ENCODE data around the gene BTBD1.

Gene BTBD1

GRCh38 chr15:82985688-82986441 lies 81.2 kb downstream of the BTBD1 start, which contains the start of gene RAMAC:
RAMAC (plus strand) TSS chr15:82986210; CDS start chr15:82989019, 2,809 bp downstream.
- peak; percentile 28 to 84 for DNase-seq

GRCh38 chr15:82980981-82981380 lies 86.1 kb downstream of the BTBD1 start:
- no peak for DNase-seq

- no peak for DNase-seq
These were observed 87.3 kb downstream of the BTBD1 start for GRCh38 chr15:82979726-82980125.

DNA sequence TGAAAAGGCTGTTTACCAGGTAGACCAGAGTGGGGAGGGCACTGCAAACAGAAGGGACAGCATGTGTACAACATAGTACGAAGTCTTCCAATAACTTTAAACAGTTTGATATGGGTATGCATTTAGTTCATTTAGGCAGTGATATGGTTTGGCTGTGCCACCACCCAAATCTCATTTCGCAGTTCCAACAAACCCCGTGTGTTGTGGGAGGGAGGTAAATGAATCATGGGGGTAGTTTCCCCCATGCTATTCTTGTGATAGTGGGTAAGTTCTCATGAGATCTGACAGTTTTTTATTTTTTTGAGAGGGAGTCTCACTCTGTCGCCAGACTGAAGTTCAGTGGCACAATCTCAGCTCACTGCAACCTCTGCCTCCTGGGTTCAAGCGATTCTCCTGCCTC lies 88.6 kb downstream of the BTBD1 start:
- DNase-seq, result no peak

DNA sequence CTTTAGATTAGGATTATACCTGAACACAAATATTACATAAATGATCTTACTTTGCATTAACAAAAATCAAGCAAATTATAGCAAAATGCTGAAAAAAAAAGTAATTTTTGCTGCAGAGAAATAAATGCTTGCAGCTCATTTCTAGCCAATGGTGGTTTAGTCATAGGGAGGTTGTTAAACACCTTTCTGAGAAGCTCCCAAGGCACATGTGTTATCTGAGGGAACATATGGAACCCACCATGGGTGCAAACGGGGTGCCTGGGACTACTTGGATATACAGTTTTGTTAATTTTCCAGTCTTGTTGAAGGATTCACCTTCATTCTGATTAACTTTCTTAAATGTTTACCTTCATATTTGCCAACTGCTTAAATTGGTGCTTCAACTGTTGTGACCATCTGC lies 90.0 kb downstream of the BTBD1 start:
- DNase-seq, result no peak

GRCh38 chr15:82972990-82973389 lies 94.1 kb downstream of the BTBD1 start:
- DNase-seq, result no peak

DNA sequence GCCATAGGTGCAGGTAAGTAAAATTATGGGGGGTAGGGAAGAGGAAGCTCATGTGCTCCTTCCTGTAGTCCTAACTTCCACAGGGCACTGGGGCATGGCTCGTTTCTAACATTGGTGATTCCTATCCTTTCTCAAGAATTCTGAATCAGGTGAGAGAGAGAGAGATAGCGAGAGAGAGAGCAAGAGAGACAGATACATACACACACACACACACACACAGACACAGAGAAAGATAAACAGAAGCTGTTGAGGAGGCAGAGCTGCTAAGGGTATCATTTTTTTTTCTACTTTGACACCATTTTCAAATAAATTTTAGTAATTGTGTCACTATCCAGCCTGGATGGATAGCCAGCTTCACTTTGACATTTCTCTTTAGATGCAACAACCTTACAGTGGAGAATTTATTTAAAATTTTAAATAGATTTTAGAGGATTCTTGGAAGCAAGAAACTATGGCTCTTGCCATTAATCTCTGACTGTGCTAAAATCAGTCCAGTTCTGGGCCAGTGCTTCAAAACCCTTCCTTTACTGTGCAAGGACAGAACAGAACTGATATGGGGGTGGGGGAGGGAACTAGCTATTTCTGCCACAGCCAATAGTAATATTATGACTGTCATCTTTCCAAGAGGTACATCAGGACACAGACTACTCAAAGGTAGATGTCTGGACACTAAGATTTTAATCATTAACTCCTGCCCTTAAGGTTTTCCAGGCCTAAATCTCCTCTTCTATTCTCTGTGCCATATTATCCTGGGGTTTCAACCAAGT lies 95.7 kb downstream of the BTBD1 start:
- DNase-seq, result no peak

GRCh38 chr15:82970696-82971095 lies 96.4 kb downstream of the BTBD1 start:
- no peak for DNase-seq

- DNase-seq, result no peak
These were observed 96.9 kb downstream of the BTBD1 start for GRCh38 chr15:82970078-82970686.

DNA sequence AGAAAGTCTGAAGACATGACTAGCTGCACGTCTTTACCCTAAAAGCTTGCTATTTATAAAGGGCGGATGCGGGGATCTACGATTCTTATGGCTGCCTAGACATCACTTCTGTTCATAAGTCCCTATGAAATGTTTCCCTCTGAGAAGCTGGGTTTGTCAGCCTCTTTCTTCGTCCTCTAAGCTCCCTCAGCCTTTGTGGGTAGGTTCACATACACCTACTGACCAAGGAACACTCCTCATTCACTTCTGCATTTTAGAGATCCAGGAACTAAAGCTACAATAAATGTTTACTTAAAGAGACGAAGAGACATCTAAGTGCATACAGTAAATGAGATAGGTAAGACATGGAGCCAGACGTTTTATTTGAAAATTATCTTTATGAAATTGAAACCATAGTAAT lies 97.7 kb downstream of the BTBD1 start:
- DNase-seq, result no peak

- DNase-seq, result no peak
These were observed 99.0 kb downstream of the BTBD1 start for GRCh38 chr15:82968066-82968465.

DNA sequence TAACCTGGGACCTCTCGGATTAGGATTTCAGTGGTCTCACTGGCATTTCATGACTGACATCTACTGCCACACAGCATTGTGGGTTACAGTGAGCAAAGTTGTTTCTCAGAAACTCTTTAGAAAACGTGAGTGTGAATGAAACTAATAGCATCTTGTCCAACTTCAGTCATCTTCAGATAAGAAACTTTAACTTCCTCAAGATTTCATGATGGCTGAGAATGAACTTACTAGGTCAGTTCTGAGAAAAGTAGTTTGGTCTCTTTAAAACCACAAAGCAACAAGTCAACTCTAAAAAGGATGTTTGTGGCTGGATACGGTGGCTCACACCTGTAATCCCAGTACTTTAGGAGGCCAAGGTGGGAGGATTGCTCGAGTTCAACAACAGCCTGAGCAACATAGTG lies 100.4 kb downstream of the BTBD1 start:
- no peak for DNase-seq
